ENCODE data around the gene TRIM54. TPM values are rescaled to one million over a fixed set of nuclear protein-coding genes. Genes with fewer than 3 reads are reported as not detected.
"Not testable (repeated sequence)": the region's sequence is repeated elsewhere in the genome, so short reads cannot be mapped to it uniquely, and the experiment has no call there.

The TRIM54 gene
- total RNA-seq, 1 experiment from 2014 or later = 0.51 TPM

DNA sequence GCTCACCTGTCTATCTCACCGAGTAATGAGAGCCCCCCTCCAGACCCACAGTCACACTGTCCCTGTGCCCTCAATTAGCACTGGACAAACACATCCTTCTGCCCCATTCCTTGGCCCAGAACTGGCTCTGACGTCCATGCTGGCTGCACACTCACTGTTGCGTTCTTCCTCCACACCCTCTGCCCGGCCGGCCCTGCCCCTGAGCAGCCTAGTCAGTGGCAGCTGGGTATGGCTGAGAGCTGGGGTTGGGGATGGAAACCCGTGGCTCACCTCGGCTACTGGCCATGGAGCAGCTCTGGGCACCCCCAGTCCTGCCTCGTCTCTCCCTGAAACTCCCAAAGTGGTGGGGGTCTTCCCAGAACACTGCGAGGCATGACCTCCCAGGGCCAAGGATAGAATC, 32.5 kb downstream of the TRIM54 start:
- H3K79me2 ChIP-seq (ENCODE audit: low read length) = no peaks in the 10 kb centered on the region
- no peak overlapping the region for H2AFZ ChIP-seq (ENCODE audit: low read length)
- H3K4me1 ChIP-seq (ENCODE audit: insufficient read depth, low read length) = no peaks in the 10 kb centered on the region
- H3K36me3 ChIP-seq (ENCODE audit: low read depth, low read length) = no peaks in the 10 kb centered on the region
- no peak overlapping the region for H3K4me3 ChIP-seq (ENCODE audit: low read length)
- no peak overlapping the region for H3K27ac ChIP-seq (ENCODE audit: low read length)
- TF ChIP-seq EZH2 (IDR thresholded peaks at IDR 0.05; ENCODE audit: low read length, unreplicated experiment) (no peak), EZH2phosphoT487 (IDR thresholded peaks at IDR 0.05; ENCODE audit: borderline replicate concordance, low read length) (no peak)
- TF ChIP-seq, protein P1, sequence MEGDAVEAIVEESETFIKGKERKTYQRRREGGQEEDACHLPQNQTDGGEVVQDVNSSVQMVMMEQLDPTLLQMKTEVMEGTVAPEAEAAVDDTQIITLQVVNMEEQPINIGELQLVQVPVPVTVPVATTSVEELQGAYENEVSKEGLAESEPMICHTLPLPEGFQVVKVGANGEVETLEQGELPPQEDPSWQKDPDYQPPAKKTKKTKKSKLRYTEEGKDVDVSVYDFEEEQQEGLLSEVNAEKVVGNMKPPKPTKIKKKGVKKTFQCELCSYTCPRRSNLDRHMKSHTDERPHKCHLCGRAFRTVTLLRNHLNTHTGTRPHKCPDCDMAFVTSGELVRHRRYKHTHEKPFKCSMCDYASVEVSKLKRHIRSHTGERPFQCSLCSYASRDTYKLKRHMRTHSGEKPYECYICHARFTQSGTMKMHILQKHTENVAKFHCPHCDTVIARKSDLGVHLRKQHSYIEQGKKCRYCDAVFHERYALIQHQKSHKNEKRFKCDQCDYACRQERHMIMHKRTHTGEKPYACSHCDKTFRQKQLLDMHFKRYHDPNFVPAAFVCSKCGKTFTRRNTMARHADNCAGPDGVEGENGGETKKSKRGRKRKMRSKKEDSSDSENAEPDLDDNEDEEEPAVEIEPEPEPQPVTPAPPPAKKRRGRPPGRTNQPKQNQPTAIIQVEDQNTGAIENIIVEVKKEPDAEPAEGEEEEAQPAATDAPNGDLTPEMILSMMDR (conservative IDR thresholded peaks at IDR 0.05; ENCODE audit: low read depth, low read length) = no peak
- CTCF ChIA-PET = no interaction called here
- no peaks in the 10 kb centered on the region for H3K27me3 ChIP-seq (ENCODE audit: low read length)
- H3K9ac ChIP-seq (ENCODE audit: low read length) = no peak overlapping the region
- no peak for DNase-seq
- no TSS peak for BruUV-seq (replicated peaks)
- H3F3A ChIP-seq (ENCODE audit: low read length, unreplicated experiment) = no peaks in the 10 kb centered on the region
- POLR2A ChIA-PET (ENCODE audit: unreplicated experiment) = no interaction called here
- no peaks in the 10 kb centered on the region for H3K9me3 ChIP-seq (ENCODE audit: low read length)
- intact Hi-C loops (cut with micrococcal nuclease) = no loop called here
- no peaks in the 10 kb centered on the region for H3K9me2 ChIP-seq (replicated peaks; ENCODE audit: low read length)
- no peak overlapping the region for H3K4me2 ChIP-seq (ENCODE audit: low read length)
- no peak for ATAC-seq
- H4K20me1 ChIP-seq (ENCODE audit: low read length) = no peaks in the 10 kb centered on the region

DNA sequence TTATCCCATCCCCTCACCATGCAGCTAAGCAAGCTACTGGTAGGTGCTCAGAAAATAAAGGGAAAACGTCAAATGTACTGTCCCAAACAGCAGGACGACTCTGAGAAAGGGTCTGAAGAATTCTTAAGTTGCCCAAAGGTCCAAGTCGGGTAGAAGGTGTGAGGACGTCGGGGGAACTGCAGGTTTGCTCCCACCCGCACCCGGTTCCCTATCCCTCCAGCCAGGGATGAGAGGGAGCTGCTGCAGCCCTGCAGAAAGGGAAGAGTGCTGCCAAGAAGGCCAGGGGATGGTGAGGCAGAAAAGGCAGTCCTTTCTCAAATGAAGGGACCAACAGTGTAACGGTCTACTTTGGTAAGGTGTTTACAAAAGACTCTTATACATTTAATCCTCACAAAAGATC, 32.9 kb downstream of the TRIM54 start:
- ChIA-PET POLR2A (ENCODE audit: unreplicated experiment) (no interaction called here), CTCF (no interaction called here)
- H3K36me3 ChIP-seq (ENCODE audit: low read depth, low read length) = no peaks in the 10 kb centered on the region
- no peak overlapping the region for H3K4me2 ChIP-seq (ENCODE audit: low read length)
- H3K27me3 ChIP-seq (ENCODE audit: low read length) = no peaks in the 10 kb centered on the region
- TF ChIP-seq EZH2phosphoT487 (IDR thresholded peaks at IDR 0.05; ENCODE audit: borderline replicate concordance, low read length) (no peak), EZH2 (IDR thresholded peaks at IDR 0.05; ENCODE audit: low read length, unreplicated experiment) (no peak)
- TF ChIP-seq, protein P1 (conservative IDR thresholded peaks at IDR 0.05; ENCODE audit: low read depth, low read length) = no peak
- no peak overlapping the region for H3K27ac ChIP-seq (ENCODE audit: low read length)
- H2AFZ ChIP-seq (ENCODE audit: low read length) = no peak overlapping the region
- H3K9ac ChIP-seq (ENCODE audit: low read length) = no peak overlapping the region
- H3K4me1 ChIP-seq (ENCODE audit: insufficient read depth, low read length) = no peaks in the 10 kb centered on the region
- no peak overlapping the region for H3K4me3 ChIP-seq (ENCODE audit: low read length)
- no peaks in the 10 kb centered on the region for H3K9me2 ChIP-seq (replicated peaks; ENCODE audit: low read length)
- BruUV-seq (replicated peaks) = no TSS peak
- no peaks in the 10 kb centered on the region for H3K79me2 ChIP-seq (ENCODE audit: low read length)
- no peaks in the 10 kb centered on the region for H3K9me3 ChIP-seq (ENCODE audit: low read length)
- no peaks in the 10 kb centered on the region for H3F3A ChIP-seq (ENCODE audit: low read length, unreplicated experiment)
- no peak for ATAC-seq
- no peak for DNase-seq
- no peaks in the 10 kb centered on the region for H4K20me1 ChIP-seq (ENCODE audit: low read length)
- intact Hi-C loops (cut with micrococcal nuclease) = no loop called here

DNA sequence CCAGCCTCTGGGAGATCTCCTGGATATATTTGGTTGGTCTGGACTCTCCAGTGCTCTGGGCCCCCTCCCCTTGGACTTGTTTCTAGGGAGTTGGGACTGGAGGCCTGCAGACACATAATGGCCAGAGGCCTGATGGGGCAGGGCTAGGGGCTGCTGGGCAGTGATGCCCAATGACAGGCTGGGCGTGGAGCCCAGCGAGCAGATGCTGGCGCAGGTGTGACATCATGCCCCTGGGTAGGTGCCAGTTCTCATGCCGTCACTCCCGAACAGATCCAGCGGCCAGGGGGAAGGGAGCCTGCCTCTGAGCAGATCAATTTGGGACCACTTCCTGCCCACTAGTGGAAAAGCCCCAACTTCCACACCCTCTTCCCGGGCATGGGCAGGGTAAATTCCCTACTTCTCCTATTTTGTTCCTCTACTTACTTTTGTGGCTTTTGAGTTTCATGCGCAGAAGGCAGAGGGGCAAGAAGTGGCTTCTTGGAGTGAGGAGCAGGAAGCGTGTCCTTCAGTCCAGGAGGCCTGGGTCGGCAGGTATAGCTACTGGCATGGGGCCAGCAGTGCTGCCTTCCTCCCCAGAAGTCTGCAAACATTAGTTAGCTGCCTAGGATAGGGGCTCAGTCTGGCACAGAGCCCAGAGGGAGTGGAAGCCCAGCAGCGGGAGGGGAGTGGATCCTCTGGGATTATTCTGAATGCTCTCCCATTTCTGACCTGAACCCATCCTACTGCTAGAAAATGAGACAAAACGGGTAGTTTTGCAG, 34.6 kb downstream of the TRIM54 start:
- no peaks in the 10 kb centered on the region for H3F3A ChIP-seq (ENCODE audit: low read length, unreplicated experiment)
- H3K27me3 ChIP-seq (ENCODE audit: low read length) = no peaks in the 10 kb centered on the region
- no peak for ATAC-seq
- no peak for TF ChIP-seq EZH2 (IDR thresholded peaks at IDR 0.05; ENCODE audit: low read length, unreplicated experiment)
- intact Hi-C loops (cut with micrococcal nuclease) = no loop called here
- H3K4me3 ChIP-seq (ENCODE audit: low read length) = no peak overlapping the region
- H3K9ac ChIP-seq (ENCODE audit: low read length) = no peak overlapping the region
- no peaks in the 10 kb centered on the region for H3K9me3 ChIP-seq (ENCODE audit: low read length)
- H3K27ac ChIP-seq (ENCODE audit: low read length) = no peak overlapping the region
- H3K9me2 ChIP-seq (replicated peaks; ENCODE audit: low read length) = no peaks in the 10 kb centered on the region
- no peak overlapping the region for H3K4me2 ChIP-seq (ENCODE audit: low read length)
- CTCF ChIA-PET = no interaction called here
- BruUV-seq (replicated peaks) = no TSS peak
- H3K36me3 ChIP-seq (ENCODE audit: low read depth, low read length) = no peaks in the 10 kb centered on the region
- POLR2A ChIA-PET (ENCODE audit: unreplicated experiment) = interaction anchor here (0.6 kb wide), 1 partner anchor 141 kb away, joined by 3 read pairs; no protein-coding TSS in a partner anchor
- peaks cover 5% of the 10 kb centered on the region; the same call in 1 of the 2 replicates for H3K79me2 ChIP-seq (ENCODE audit: low read length)
- H2AFZ ChIP-seq (ENCODE audit: low read length) = no peak overlapping the region
- no peak for DNase-seq
- H4K20me1 ChIP-seq (ENCODE audit: low read length) = no peaks in the 10 kb centered on the region
- H3K4me1 ChIP-seq (ENCODE audit: insufficient read depth, low read length) = peaks cover 13% of the 10 kb centered on the region

DNA sequence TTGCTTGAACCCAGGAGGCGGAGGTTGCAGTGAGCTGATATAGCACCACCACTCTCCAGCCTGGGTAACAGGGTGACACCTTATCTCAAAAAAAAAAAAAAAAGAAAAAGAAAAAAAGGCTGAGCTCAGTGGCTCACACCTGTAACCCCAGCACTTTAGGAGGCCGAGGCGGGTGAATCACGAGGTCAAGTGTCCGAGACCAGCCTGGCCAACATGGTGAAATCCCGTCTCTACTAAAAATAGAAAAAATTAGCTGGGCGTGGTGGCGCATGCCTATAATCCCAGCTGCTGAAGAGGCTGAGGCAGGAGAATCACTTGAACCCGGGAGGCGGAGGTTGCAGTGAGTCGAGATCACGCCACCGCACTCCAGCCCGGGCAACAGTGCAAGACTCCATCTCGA, 37.6 kb downstream of the TRIM54 start:
- BruUV-seq (replicated peaks); H3K36me3 ChIP-seq (ENCODE audit: low read depth, low read length); H4K20me1 ChIP-seq (ENCODE audit: low read length); H3K27me3 ChIP-seq (ENCODE audit: low read length); DNase-seq; H3K9me3 ChIP-seq (ENCODE audit: low read length); H3K4me3 ChIP-seq (ENCODE audit: low read length); H3F3A ChIP-seq (ENCODE audit: low read length, unreplicated experiment); ATAC-seq; H2AFZ ChIP-seq (ENCODE audit: low read length); intact Hi-C loops (cut with micrococcal nuclease); H3K4me2 ChIP-seq (ENCODE audit: low read length); H3K9ac ChIP-seq (ENCODE audit: low read length); CTCF ChIA-PET; H3K9me2 ChIP-seq (replicated peaks; ENCODE audit: low read length); H3K27ac ChIP-seq (ENCODE audit: low read length); POLR2A ChIA-PET (ENCODE audit: unreplicated experiment): not testable (repeated sequence)
- Histone ChIP-seq H3K4me1 (ENCODE audit: insufficient read depth, low read length) (peaks cover 32% of the 10 kb centered on the region), H3K79me2 (ENCODE audit: low read length) (peaks cover 14% of the 10 kb centered on the region)

All from PC-3 (cell line).